Activated CD4-positive, CD25-positive, alpha-beta regulatory T cell (primary cell): ENCODE results near the gene ZIC4.

Experiments
- DNase-seq, 4 experiments: peaks; one replicate each; lab custom pipeline; 2025; lab: John Stamatoyannopoulos, UW

ZIC4 gene

DNA sequence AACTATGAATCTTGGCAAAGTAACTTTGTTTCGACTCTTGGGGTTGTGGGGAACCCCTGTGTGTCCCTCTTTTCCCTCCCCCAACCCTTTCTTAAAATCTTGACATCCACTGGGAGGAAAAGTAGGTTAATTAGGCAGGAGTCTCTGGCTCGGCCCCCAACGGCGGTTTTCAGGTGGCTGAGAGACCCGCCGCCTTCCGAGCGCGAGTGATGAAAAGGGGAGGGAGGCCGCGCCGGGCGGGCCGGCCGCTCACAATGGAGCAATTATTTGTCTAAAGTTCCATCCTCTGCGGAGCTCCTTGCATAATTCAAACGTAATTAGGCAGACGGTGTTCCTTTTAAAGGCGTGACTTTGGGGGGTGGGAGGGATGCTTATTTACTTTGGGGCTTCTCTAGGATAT, 51.7 kb downstream of the ZIC4 start:
- DNase-seq: no peak

GRCh38 chr3:147351301-147351700, 55.0 kb downstream of the ZIC4 start:
- no peak for DNase-seq

GRCh38 chr3:147348976-147349375, 57.4 kb downstream of the ZIC4 start:
- DNase-seq: no peak

DNA sequence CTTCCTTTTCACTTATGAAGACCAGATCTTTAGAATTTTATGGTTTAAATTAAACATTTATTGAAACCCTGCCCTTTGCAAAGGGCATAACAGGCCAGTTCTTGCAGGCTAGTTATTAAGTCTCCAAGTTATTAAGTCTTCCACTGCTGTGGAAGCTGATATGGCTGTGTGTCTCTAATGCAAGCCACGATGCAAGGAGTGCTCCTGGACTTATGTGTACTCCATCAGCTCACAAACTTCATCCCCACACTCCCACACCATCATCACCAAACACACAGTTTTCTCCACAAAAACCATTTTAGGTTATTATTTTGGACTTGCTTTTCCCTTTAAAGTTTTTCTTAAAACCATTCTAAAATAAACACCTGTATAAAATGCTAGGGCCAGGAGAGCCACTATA, 62.4 kb downstream of the ZIC4 start:
- DNase-seq: no peak

GRCh38 chr3:147341727-147342126, 64.6 kb downstream of the ZIC4 start:
- no peak for DNase-seq

DNA sequence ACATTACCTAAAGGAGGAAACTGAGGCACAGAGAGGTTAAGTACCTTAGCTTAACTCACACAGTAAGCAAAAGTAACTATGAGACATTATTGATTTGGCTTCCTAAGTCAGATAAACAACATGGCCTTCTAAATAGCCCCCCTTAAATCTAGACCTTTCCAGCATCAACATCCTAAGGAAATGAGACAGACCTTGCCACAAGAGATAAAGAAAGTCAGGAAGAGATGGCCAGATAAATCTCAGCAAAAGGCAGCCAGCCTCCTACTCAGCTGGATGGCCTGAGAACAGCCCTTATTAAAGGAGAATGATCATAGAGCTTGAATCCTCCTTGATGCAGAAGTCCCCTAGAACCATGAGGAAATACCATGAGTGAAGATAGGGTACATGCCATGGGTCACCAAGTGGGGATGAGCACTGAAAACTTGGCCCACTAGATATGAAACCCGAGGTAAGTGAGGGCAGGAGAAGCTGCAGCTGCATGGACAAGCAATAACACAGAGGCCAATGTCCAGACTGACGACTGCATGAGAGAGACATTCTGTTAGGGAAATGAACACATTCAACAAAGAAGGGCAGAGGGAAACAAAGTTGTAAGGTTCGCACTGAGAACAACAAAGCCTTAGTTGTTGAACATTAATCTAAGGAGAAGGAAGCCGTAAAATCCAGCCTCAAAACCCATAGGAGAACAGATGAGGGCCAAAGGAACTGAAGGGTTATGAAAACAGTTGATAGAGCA, 69.6 kb downstream of the ZIC4 start:
- no peak for DNase-seq
